HG03520 (cell line): ENCODE measurements around the gene ARMC6.

Experiments
- ATAC-seq: cut with Tn5 transposase; IDR thresholded peaks from one replicate; pipeline ENCODE4 v1.9.1; 2021; ENCODE audit warnings: mild to moderate bottlenecking, moderate library complexity; ENCODE audit not compliant: unreplicated experiment

The ARMC6 gene

DNA sequence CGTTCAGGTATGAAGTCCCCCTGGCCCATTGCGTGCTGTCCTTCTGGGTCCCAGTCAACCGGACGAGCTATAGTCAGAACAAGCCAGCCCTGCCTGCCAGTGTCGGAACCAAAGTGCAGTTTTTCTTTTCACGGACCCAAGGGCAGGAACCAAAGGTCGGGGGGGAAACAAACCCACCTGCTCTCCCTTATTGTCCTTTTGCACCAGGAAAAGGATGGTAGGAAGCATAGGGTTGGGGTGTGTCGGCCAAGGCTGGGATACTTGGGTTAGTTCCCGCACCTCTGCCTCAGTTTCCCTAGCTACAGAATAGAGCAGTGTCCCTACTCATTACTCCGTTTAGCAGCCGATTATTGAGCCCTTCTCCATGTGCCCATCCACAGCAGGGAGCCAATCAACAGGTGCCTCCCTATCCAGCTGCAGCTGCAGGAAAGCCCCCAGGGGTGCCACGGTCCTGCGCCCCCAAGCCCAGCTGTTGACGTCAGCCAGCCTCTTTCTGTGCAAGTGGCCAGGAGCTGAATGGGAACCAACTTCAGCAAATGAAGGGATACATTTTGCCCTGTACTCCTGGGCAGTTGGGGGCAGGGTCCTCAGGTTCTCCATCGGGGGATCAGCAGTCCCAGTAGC is 21.0 kb downstream of the ARMC6 start:
- ATAC-seq = no peak

DNA sequence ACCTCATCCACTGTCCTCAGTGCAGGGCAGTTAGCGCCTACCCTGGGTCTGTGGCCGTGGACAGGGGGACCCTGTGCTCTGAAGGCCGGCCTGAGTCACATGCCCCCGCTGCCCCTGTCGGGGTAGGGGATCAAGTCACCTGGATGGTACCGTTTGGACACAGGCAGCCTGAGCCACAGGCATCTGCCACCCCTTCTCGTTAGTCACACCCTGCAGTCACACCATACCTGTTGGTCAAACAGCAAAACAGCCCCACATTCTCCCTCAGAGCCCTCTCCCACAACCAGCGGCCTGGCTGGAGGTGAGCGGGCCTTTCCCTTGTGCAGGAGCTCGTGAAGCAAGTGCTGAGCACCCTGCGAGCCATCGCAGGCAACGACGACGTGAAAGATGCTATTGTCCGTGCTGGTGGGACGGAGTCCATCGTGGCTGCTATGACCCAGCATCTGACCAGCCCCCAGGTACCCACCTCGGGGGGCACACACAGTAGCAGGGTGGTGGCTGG is 21.6 kb downstream of the ARMC6 start:
- no peak for ATAC-seq

DNA sequence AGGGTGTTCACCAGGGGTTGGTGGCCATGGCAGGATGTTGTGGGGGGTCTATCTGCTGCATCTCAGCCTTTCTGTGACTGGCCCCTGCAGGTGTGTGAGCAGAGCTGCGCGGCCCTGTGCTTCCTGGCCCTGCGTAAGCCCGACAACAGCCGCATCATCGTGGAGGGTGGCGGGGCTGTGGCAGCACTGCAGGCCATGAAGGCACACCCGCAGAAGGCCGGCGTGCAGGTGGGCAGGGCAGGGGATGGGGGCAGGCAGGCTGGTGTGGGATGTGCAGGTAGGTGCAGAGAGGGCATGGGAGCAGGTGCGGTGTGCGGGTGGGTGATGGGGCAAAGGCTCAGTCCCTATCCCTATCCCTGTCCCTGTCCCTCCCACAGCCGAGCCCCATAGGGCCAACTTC is 22.3 kb downstream of the ARMC6 start:
- ATAC-seq = no peak

DNA sequence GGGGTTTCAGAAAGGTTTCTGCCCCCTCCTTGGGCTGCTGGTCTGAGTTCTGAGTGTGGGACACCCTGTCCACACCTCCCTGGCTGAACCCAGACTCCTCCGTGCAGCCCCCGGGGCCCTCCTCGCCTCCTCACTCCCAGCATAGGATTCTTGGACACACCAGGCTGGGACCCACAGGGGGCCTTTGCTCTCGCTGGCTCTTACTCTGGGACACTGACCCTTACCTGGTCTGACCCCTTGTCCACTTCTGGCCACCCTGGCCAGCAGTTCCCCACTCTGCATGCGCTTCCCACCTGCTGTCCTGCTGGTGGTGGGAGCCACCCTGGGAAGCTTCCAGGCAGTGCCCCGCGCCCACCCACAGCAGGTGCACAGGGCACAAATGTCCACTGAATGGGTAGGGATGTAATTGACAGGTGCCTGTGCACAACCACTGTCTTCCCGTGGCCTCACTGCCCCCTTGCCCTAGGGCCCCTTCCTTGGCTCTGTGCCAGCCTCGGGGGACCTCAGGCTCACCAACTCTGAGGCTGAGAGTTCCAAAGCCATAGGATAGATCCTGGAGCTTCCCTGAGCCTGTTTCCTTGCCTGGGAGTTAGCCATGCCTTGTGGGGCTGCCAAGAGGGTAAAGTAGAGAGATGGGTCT is 23.4 kb downstream of the ARMC6 start:
- ATAC-seq = no peak

DNA sequence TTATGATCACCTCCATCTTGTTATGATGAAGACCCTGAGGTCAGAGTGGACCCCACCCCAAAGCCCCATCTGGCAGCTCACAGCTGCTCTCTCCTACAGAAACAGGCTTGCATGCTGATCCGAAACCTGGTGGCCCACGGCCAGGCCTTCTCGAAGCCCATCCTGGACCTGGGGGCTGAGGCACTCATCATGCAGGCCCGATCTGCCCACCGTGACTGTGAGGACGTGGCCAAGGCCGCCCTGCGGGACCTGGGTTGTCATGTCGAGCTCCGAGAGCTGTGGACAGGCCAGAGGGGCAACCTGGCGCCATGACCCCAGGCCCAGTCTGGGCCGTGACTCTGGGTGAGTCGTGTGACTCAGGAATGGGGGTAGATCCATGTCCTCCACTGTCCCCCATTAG is 23.9 kb downstream of the ARMC6 start:
- ATAC-seq = no peak

DNA sequence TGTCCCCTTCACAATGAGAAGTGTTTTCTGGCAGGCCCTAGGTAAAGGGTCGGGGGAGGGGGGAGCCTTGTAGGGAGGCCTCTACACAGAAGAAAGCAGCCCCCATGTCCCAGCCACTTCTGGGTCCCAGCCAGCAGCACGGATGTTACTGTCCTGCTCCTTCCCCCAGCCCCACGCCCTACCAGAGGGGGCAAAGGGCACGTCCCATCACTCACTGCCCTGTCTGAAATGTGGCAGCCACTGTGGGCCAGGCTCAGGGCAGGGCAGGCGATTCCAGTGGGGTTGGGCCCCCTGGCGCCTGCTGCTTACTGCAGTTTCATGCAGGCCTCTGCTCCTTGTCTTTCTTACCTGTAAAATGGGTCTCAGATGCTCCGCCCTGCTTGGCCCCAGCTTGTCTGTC is 24.3 kb downstream of the ARMC6 start:
- no peak for ATAC-seq

DNA sequence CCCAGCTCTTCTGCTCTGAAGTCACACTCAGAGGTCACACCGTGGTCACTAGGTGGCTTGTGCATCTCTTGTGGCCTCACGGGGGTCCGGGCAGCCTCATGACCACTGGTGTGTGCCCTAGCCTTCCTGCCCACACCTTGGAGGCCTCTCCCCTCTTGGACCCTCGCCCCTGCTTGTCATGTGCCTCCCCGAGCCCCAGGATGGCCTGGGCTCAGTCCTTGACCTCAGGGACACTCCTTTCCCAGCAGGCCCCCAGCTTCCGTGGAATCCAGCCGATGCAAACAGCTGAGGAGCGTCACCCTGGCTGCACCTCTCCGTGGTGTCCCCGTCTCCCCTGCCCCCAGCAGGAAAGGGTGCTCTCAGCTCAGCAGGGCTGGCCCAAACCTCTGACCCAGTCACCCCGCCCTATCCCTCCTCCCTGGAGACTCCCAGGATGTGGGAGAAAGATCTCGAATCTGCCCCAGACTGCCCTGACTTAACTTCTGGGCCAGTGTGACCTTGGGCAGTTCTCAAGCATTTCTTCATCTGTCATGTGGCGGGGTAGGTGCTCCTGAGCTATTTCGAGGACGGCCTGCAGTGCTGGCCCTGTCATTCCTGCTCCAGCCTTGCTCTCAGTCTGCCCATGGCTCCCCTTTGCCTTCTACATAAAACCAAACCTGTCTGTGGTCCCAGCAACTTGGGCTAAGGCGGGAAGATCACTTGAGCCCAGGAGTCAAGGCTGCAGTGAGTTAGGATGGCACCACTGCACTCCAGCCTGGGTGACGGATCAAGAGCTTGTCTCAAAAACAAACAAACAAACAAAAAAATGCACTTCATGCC is 25.8 kb downstream of the ARMC6 start:
- ATAC-seq = no peak

DNA sequence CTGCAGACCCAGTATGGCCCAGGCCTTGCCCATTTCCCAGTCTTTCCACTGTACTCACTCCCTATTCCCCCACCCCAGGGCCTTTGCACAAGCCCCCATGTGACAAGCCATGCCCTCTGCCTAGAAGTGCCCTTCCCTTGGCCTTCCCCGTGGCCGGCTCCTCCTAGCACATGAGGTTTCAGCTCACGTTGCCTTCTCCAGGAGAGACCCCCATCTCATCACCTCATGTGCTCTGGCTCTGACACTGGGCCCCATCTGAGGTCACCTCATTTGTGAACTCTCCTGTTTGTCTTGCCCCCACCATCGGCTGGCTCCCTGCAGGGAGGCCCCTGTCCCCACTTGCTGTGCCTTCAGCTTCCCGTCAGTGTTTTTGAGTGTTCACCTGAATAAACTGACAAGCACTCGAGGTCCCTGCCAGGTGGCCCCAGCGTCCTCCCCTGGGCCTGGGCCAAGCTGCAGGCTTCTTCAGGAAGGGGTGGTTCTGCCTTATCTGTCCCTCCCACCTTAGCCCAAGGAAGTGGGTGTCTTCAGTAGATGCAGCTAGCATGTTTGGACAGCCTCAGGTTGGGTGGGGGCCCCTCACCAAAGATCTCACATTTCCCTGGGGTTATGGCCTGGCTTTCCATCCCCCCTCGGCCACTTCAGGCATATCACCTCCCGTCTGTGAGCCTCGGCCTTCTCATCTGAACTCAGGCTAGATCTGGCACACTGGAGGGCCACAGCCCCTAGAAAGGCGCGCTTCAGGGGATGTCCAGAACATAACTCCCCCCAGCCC is 26.6 kb downstream of the ARMC6 start:
- no peak for ATAC-seq

DNA sequence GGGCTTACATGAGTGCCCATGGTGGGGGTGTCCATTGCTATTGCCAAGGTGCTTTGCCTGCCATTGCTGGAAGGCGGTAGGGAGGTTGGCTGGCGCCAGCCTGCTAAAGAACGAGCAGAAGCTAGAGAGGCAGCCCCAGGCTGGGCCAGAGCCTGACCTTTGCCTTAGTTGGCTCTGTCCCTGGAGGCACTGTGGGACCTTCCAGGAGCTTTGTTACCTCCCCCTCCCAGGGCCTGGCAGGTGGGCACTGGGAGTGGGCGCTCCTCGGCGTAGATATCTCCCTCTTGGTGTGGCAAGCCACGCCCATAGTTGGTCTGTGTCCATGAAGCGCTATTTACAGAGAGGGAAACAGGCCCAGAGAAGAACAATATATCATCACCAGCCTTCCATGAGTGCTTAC is 28.1 kb downstream of the ARMC6 start:
- ATAC-seq = no peak

DNA sequence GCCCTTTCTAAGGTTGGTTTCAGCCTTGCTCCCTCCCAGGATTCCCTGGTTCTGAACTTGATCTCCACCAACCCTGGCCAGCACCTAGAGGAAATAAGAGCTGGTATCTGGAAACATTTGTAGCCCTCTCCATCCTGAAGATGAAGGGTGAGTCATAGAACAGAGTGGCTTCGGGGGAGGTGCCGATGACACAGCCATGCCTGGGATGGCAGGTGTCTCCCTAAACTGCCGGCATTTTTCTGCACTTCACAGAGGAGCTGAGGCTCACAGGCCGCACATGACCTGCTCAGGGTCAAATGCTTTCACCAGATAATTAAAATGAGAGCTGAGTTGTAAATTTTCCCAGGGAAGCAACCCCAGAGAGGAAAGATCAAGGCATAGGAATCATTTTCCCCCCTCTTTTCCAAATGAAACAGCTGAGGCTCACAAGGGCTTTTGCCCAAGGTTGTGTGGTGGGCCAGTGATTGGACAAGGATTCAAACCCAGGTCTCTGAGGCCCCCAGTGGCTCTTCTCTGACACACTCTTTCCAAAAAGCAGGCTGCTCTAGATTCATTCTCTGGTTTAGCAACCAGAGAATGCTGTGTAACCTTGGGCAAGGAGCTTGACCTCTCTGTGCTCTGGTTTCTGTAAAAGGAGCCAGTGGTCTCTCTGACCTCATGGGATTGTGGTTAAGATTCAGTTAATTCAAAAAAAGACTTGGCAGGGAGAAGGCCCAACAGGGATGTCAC is 29.2 kb downstream of the ARMC6 start:
- ATAC-seq = no peak

DNA sequence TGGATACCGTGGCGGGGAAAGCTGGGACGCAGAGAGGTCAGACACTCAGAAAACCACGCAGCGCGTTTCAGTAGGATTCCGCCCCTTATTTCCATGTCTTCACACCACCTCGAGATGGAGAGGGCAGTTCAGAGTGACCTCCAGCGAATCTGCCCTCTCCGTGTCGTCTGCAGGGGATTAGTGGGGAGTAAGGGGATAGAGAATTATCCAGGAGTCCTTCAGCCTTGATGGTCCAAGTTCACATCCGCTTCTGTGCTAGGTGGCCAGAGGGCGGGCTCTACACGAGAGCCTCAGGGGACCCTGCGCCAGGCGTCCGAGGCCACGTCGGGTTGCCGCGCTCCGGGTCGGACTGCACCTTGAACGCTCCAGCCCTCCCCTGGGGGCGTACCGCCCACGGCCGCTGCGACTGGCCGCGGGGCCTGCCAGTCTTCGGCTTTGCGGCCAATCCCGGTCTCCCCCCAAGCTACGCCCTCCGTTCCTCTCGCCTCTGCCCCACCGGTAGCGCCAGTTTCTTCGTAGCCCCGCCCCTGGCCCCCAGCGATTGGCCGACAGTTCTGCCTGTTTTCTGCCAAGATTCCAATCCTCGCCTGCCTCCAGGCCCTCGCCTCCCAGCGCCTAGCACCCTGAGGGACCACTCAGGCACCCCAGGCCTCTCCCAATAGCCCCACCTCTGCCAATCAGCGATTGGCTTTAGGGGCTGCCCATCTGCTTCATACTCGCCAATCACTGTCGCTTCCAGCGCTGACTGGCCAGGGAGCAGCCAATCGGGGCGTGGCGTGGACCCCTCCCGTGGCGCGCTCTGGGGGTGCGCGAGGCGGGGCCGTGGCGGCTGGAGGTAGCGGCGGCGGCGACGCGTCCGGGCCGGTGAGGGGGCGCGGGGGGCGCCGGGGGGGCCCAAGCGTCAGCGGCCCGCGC is 30.0 kb downstream of the ARMC6 start, which contains the start of gene SLC25A42:
Gene SLC25A42, plus strand, starts transcription at position 812 of the 915 bp plus-strand sequence. CDS start 32,131 bp downstream, outside the sequence.
- peak; percentile 83 for ATAC-seq

DNA sequence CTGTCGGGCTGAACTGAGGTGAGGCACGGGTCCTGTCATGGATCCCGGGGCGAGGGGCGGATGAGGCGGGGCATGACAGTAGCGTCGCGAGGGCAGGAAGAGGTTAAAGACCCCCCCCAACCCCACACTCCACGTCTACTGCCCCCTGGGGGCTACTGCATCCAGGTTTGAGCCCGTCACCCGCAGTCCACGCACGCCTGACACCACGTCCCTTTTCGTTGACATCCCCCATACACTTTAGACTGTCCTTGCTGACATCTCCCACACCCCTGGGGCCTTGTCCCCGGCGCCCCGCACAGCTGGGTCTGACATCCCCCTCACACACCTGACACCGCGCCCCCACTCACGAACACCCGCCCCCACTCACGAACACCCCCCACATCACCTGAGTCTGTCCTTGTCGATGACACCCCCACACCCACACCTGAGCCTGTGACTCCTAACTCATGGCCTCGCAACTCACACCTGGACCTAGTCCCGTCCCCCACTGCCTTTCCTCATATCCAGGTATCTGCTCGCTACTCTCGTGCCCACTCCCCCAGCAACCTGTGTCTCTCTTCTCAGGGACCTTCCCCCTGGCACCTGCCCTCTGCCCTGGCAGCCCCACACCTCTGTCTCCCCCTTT is 30.8 kb downstream of the ARMC6 start:
- no peak for ATAC-seq

DNA sequence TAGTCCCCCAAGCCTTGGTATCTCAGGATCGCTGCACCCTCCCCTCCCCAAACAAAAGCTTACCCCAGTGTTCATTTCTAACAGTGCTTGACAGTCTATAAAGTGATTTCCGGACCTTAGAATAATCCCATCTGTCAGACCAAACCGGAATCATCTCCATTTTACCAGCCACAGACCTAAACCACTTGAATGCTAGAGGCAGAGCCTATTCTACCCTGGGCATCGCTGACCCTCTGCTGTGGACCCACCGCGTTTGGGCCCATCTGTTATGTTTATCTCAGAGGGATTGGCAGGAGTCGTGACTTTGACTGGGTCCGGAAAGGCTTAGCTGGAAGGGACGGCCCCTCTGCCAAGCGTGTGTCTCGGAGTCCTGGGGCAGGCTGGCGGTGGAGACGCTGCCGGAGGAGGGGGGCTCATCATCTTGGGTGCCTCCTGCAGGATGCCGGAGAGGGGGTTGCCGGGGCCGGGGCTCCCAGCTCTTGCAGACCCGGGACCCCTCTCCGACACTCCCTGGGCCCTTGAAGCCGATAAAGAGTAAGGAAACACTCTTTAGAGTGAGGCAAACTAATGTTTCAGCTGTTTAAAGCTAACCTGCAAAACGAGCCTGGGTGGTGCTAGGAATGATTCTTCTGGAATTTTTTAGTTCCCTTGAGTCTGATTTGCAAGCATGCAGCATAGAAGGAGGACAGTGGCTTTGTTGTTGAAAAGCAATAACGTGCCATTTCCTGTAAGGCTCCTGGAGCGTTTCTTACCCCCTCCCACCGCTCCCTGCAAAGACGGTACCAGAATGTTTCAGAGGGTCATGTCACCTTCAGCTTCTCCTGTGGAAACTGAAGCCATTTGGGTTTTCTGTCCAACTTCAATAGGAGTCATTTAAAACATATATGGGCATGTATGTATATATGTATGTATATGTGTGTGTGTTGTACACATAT is 31.7 kb downstream of the ARMC6 start:
- no peak for ATAC-seq

DNA sequence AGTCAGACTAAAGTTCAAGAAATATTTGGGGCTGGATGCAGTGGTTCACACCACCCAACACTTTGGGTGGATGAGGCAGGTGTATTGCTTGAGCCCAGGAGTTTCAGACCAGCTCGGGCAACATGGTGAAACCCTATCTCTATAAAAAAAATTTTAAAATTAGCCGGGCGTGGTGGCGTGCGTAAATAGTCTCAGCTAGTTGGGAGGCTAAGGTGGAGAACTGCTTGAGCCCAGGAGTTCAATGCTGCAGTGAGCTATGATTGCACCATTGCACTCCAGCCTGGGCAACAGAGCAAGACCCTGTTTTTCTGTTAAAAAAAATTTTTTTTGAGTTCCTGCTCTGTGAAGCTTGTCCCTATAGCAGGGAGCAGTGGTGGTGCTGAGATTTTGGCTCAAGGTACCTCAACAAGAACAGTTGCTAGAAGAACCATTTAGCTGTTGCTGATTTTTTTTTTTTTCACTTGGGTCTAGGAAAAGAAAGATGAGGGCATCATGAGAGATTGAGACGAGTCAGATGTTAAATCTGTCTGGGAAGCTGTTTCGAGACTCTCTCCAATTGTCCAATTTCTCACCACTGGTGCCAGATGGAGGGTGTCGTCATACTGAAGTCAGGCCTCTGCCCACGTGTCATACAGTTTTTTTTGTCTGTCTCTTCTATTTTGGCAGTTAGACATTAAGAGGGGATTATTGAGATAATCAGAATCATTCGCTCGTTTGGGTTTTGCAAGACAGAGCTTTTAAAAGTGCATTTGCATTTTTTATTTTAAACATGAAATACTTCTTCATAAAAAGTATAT is 34.1 kb downstream of the ARMC6 start:
- ATAC-seq = no peak

DNA sequence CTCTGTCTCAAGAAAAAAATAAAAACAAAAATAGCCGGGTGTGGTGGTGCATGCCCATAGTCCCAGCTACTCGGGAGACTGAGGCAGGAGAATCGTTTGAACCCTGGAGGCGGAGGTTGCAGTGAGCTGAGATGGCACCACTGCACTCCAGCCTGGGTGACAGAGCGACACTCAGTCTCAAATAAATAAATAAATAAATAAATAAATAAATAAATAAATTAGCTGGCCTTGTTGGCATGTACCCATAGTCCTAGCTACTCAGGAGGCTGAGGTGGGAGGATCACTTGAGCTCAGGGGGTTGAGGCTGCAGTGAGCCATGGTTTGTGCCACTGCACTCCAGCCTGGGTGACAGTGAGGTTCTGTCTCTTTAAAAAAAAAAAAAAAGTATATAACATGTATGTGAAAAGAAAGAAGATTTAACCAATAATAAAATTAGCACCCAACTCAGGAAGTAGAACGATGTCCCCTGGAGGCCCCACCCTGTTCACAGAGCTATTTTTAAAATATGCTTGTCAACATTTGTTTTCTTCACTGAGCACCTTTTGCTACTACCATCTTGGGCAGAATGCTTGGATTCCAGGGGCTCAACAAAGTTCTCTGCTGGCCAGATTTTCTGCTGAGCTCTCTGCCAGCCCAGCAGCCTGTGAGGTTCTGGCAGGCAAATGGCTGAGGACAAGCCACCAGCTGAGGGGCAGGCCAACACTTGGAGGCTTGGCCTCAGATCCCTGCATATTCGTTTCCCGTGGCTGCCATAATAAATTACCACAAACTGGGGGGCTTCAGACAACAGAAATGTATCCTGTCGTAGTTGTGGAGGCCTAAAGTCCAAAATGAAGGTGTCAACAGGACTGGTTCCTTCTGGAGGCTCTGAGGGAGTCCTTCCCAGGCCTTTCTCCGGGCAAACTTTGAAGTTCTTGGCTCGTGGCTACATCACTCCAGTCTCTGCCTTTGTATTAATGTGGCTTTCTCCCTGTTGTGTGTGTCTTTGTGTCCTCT is 35.6 kb downstream of the ARMC6 start:
- no peak for ATAC-seq

DNA sequence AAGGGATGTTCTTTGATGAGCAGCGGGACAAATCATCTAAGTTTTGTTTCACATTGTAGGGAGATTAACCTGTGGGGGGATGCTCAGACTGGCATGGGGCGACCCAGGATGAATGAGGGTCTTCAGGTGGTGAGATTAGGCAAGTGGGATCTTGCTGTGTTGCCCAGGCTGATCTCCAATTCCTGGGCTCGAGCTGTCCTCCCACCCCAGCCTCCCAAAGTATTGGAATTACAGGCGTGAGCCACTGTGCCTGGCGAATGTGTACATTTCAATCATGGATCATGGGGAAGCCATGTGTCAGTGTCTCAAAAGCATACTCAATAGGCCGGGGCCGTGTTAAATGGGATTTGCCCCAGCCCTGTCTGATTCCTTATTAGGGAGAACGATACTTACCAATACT is 38.5 kb downstream of the ARMC6 start:
- no peak for ATAC-seq
